ENCODE data around the gene ATAD3C. TPM values are rescaled to one million over a fixed set of nuclear protein-coding genes. Genes with fewer than 3 reads are reported as not detected.
"Not testable (repeated sequence)": the region's sequence is repeated elsewhere in the genome, so short reads cannot be mapped to it uniquely, and the experiment has no call there.

Gene ATAD3C
- total and polyA plus RNA-seq, 2 of the 8 experiments (the other 6 are each of a cell fraction or from before 2014, with no cell fraction given), result 2.0 to 2.7 TPM

DNA sequence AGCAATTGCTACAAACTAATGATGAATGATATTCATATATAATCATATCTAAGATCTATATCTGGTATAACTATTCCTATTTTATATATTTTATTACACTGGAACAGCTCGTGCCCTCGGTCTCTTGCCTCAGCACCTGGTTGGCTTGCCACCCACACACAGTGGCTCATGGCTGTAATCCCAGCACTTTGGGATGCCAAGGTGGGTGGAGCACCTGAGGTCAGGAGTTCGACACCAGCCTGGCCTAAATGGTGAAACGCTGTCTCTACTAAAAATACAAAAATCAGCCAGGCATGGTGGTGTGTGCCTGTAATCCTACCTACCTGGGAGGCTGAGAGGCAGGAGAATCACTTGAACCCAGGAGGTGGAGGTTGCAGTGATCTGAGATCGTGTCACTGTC is 56.3 kb downstream of the ATAD3C start:
- H3K27ac ChIP-seq (ENCODE audit: low read depth, low read length); H3K9ac ChIP-seq (replicated peaks in 1 of 4; ENCODE audit: extremely low read depth in 1 of 4, low read depth in 3 of 4, low read length in 3 of 4); H2AFZ ChIP-seq (ENCODE audit: low read length); H2BK5ac ChIP-seq (ENCODE audit: low read depth, low read length); FAIRE-seq; H3K4me2 ChIP-seq (ENCODE audit: insufficient read depth in 1 of 2, low read depth in 2 of 2, low read length in 2 of 2); H3K4me1 ChIP-seq (replicated peaks in 1 of 4; ENCODE audit: control insufficient read depth in 3 of 4, insufficient read depth in 4 of 4, low read length in 3 of 4); H3K14ac ChIP-seq (ENCODE audit: insufficient read length); H3K79me2 ChIP-seq (ENCODE audit: control insufficient read depth in 1 of 2, insufficient read depth in 2 of 2, low read length in 2 of 2); H3K79me1 ChIP-seq (ENCODE audit: low read depth, low read length); H4K91ac ChIP-seq (replicated peaks; ENCODE audit: insufficient read length, low read length); H2BK15ac ChIP-seq (ENCODE audit: low read length); H3K23ac ChIP-seq (ENCODE audit: insufficient read length); H3K23me2 ChIP-seq (ENCODE audit: low read depth, low read length); H2AK5ac ChIP-seq (ENCODE audit: low read depth, low read length); H4K8ac ChIP-seq (ENCODE audit: extremely low read depth, insufficient read depth, low read length); H3K4ac ChIP-seq (replicated peaks; ENCODE audit: insufficient read length, low read depth, low read length); H2BK120ac ChIP-seq (replicated peaks; ENCODE audit: low read depth, low read length); H2BK12ac ChIP-seq (ENCODE audit: low read depth, low read length); H4K20me1 ChIP-seq (replicated peaks in 1 of 2; ENCODE audit: control insufficient read depth in 1 of 2, insufficient read depth in 2 of 2, low read length in 2 of 2); H3K4me3 ChIP-seq (ENCODE audit: extremely low read depth in 1 of 4, insufficient read depth in 2 of 4, low read depth in 3 of 4, low read length in 4 of 4); H3K9me3 ChIP-seq (ENCODE audit: insufficient read depth in 2 of 2, low read depth in 1 of 2, low read length in 1 of 2); H3K18ac ChIP-seq (ENCODE audit: extremely low read depth, low read length); H3K27me3 ChIP-seq (replicated peaks in 1 of 4; ENCODE audit: control insufficient read depth in 3 of 4, extremely low read depth in 1 of 4, insufficient read depth in 3 of 4, low read length in 3 of 4); H3K36me3 ChIP-seq (ENCODE audit: control insufficient read depth in 2 of 4, insufficient read depth in 4 of 4, low read length in 3 of 4); H3K56ac ChIP-seq (replicated peaks; ENCODE audit: insufficient read length, low read depth, low read length); H2BK20ac ChIP-seq (ENCODE audit: low read length); DNase-seq (ENCODE audit: low read depth in 1 of 2, low spot score in 2 of 2); H4K5ac ChIP-seq (ENCODE audit: insufficient read length, low read depth, low read length): not testable (repeated sequence)
- ChIA-PET CTCF (ENCODE audit: partially characterized antibody) (interaction anchor here (0.6 to 2.4 kb wide), 13 partner anchors 14 to 439 kb away, joined by 3 to 10 read pairs (median 4); no protein-coding TSS in a partner anchor), POLR2A (ENCODE audit: partially characterized antibody) (interaction anchor here (0.5 to 1.4 kb wide), 4 partner anchors 72 to 135 kb away, joined by 3 to 4 read pairs (median 3); no protein-coding TSS in a partner anchor)
- WGBS, 2 experiments (ENCODE audit: extremely low coverage in 1 of 2, insufficient coverage in 1 of 2, insufficient read length in 1 of 2, insufficient replicate concordance in 2 of 2, low coverage in 1 of 2, low lambda C conversion rate in 2 of 2, missing lambda C conversion rate in 1 of 2), result 99% methylated on average over 5 of the region's 5 CpGs; no CpG with 5 or more reads in 1 of the 2 experiments

Data from H1 (cell line).